ENCODE results near the gene MORF4L1. TPM values are rescaled to one million over a fixed set of nuclear protein-coding genes. Genes with fewer than 3 reads are reported as not detected.
"Not testable (repeated sequence)": the region's sequence is repeated elsewhere in the genome, so short reads cannot be mapped to it uniquely, and the experiment has no call there.

The MORF4L1 gene
- polyA plus RNA-seq, 3 donors, result 680 to 768 (median 766) TPM

DNA sequence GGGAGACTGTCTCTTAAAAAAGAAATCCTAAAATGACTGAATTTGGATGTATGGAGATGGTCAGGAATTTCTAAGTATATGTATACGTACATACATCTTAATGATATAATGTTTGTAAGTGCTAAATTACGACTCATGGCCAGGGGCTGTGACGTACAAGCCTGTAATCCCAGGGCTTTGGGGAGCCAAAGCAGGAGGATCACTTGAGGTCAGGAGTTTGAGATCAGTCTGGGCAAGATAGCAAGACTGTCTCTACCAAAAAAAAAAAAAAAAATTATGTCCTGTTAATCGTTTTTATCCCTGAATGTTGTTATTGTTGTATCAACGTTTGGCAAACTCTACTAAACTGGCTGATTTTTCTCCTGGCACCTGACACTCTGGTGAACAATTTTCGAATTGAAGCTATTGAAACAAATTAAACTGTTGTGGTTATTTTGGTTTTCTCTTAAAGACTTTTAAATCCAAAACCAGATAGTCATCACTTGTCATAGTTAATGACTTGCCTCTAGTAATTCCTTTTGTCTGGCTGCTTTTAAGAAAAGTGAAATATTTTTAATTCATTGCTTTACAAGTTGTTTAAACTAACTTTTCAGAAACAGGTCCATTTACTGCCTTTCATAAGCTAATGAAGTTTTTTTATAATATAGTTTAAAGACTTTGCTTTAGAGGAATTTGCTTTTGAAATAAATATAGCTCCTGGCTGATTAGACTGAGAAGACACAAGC, 7.0 kb downstream of the MORF4L1 start:
- no peak for DNase-seq

GRCh38 chr15:78880242-78880533, 7.5 kb downstream of the MORF4L1 start:
- DNase-seq, result no peak

GRCh38 chr15:78880813-78881212, 8.1 kb downstream of the MORF4L1 start:
- no peak for DNase-seq

GRCh38 chr15:78881681-78882080, 9.0 kb downstream of the MORF4L1 start:
- DNase-seq, result no peak

GRCh38 chr15:78889000-78889399, 16.3 kb downstream of the MORF4L1 start:
- DNase-seq, result no peak

DNA sequence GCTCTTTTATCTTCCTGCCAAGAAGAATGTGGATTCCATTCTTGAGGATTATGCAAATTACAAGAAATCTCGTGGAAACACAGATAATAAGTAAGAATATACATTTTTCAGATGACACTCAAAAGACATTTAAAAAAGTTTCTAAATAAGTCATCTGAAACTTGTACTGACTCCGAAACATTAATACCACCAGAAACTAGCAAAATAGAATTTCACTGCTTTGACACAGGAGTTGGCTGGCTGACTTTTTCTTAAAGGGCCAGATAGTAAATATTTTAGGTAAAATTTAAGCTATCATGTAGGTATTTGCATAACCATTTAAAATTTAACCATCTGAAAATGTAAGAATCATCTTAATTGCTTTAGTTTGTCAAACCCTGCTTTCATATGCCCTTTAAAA, 20.8 kb downstream of the MORF4L1 start:
- DNase-seq, result no peak

DNA sequence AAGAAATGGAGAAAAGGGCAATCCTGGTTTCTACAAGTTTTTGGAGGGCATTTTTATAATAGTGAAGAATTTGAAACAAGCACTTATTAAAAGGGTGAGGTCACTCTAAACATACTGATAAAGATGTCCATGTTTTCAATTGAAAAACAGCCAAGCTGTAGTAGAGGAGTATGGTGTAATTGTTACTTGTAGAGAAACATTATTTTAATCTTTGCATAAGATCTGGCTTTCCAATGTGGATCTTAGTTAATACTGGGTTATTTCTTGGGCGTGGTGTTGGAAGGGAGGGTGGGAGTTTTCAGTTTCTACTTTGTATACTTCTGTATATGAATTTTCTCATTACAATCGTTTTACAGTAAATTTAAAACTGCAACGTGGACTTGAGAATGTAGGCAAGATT, 22.8 kb downstream of the MORF4L1 start:
- no peak for DNase-seq

DNA sequence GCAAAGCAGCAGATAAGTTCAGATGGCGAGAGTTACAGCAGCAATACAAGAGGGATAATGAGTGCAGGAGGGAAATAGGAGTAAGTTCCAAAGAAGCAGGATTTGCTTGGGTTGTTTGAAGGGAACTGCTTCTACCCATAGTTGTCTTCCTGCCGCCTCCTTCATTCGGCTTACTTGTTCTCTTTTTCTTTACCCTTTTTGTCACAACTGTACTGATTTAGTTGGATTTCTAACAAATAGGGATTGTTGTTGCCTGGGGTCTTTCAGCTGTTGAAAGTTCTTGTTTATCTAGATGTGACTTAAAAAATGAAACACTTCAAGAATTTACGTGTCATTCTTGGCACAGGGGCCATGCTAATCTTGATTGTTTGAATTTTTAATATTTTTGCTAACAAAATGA, 25.9 kb downstream of the MORF4L1 start:
- DNase-seq, result no peak

- DNase-seq, result not testable (repeated sequence)
Measured at GRCh38 chr15:78900819-78901533, 28.3 kb downstream of the MORF4L1 start.

GRCh38 chr15:78902281-78903032, 29.8 kb downstream of the MORF4L1 start:
- not testable (repeated sequence) for DNase-seq

DNA sequence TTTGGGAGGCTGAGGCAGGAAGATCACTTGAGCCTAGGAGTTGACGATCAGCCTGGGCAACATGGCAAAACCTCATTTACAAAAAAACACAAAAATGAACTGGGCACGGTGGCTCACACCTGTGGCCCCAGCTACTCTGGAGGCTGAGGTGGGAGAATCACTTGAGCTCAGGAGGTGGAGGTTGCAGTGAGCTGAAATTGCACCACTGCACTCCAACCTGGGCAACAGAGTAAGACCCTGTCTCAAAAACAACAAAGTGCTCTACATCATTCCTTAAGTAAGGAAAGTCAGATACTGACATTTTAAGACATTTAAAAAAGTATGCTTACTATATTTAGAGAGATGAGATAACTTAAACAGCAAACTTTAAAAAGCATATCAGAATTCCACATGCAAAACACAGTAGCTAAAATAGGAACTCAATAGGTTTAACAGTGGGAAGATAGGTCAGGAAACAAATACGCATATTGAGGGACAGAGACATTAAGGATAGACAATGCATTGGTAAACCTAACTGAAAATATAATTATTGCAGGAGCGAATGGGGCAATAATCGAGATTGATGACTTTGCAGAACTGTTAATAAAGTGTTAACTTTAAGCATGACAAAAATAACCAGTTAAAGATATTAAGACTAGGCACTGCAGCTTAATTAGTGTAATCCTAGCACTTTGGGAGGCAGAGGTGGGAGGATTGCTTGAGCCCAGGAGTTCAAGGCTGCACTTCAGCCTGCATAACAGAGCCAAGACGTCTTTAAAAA, 32.1 kb downstream of the MORF4L1 start:
- DNase-seq, result no peak

- DNase-seq, result no peak
Measured at GRCh38 chr15:78906316-78906620, 33.6 kb downstream of the MORF4L1 start.

GRCh38 chr15:78907577-78907976, 34.9 kb downstream of the MORF4L1 start:
- DNase-seq, result no peak

DNA sequence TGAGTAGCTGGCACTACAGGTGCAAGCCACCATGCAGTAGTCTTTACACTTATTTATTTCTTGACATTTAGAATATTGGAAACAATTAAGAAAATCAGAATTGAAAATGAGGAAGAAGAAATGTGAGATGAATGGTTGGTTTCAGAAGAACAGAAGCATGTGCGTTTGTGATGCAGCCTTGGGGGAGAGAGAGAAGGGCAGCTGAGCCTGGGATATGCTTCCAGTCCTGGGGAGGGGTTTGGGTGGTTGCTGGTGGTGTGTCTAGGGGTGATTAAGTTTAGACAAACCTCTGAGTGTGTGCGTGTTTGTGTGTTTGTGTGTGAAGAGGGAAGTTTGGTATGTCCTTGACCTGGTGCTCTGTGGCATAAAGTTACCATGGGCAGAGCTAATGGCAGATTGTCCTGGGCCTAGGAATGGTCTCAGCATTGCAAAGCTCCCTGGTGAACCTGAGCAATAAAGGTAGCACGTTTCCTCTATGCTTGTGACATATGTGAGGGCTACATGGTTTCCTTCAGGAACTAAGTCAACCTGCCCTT, 36.5 kb downstream of the MORF4L1 start:
- no peak for DNase-seq

DNA sequence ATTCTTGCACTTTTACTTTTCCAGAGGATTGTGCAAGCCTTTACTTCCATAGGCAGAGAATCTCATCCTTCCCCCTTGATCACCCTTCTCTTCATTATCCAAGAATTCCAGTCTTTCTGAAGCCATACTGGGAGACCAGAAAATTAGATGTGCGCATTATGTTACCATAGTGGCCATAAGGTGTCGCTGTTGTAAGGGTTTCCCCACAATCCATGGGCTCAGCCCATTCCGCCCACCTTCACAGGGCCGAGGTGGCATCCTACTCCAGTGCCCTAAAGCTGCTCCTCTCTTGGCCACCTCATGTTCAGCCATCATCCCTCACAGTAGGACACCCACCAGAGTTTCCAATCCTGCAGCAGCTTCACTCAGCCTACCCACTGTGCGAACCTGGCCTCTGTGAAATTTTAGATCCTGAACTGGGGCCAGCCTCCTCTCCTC, 37.1 kb downstream of the MORF4L1 start:
- peak; percentile 43 for DNase-seq

- DNase-seq, result no peak
Measured at GRCh38 chr15:78910271-78910670, 37.6 kb downstream of the MORF4L1 start.

DNA sequence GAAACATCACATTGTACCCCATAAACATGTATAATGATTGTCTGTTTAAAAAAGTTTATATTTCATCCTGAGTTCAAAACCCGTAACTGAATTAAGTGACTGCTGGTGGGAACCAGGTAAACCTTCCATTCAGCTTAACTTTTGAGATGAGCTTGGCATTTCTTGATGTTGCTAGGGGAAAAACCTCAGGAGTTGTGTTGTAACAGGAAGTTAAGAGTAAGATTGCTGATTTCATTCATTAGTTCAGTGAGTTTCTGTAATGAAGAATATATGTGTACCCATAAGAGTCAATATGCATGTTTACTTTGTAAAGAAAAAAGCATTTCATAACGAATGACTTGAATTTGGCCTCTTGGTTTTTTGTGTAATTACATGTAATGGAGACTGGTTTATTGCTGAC, 39.6 kb downstream of the MORF4L1 start:
- no peak for DNase-seq

DNA sequence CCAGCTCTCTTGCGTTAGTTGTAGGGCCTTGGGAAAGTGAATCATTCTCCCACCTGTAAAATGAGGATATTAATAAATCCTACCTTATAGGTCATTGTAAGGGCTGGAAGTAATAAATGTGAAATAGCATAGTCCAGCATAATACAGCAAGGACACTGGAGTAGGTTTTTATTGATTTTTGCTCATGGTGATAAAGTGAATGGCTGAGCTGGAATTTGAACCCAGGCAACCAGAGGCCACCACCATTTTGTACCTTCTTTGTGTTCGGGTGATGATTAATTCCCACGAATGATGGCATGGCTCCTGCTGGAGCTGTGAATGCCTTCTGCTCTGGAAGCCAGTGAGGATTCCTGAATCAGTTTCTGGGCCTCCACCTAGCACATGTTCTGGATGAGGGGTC, 40.3 kb downstream of the MORF4L1 start:
- DNase-seq, result no peak

- no peak for DNase-seq
Measured at GRCh38 chr15:78914027-78914764, 41.5 kb downstream of the MORF4L1 start.

- DNase-seq, result no peak
Measured at GRCh38 chr15:78915341-78916087, 42.8 kb downstream of the MORF4L1 start.

GRCh38 chr15:78916088-78916487, 43.4 kb downstream of the MORF4L1 start:
- DNase-seq, result no peak

All from renal pelvis (tissue), 4 donors.